GM19035 (cell line): ENCODE results near the gene CRYBG1.

ENCODE experiments used
- ATAC-seq: cut with Tn5 transposase; IDR thresholded peaks from one replicate; pipeline ENCODE4 v1.9.1; 2021; ENCODE audit not compliant: unreplicated experiment

Gene CRYBG1

GRCh38 chr6:106360410-106360988 is at the start of gene CRYBG1:
Gene CRYBG1 (plus strand): TSS chr6:106360717. CDS start chr6:106360909, 192 bp downstream.
- peak; percentile 70 for ATAC-seq

- ATAC-seq: no peak
Observed at GRCh38 chr6:106315765-106316374, 44.6 kb upstream of the CRYBG1 start.

- ATAC-seq: no peak
Observed at GRCh38 chr6:106316375-106316766, 44.1 kb upstream of the CRYBG1 start.

- no peak for ATAC-seq
Observed at GRCh38 chr6:106318061-106318460, 42.5 kb upstream of the CRYBG1 start.

- ATAC-seq: no peak
Observed at GRCh38 chr6:106318851-106319250, 41.7 kb upstream of the CRYBG1 start.

- ATAC-seq: no peak
Observed at GRCh38 chr6:106321940-106322339, 38.6 kb upstream of the CRYBG1 start.

GRCh38 chr6:106324726-106325335 is 35.7 kb upstream of the CRYBG1 start:
- no peak for ATAC-seq

- ATAC-seq: peak; percentile 93
Observed at GRCh38 chr6:106325336-106326178, 35.0 kb upstream of the CRYBG1 start, which contains the start of gene ATG5. Gene ATG5 (minus strand): TSS chr6:106325760. CDS start chr6:106316208, 9,552 bp downstream.

GRCh38 chr6:106334646-106335448 is 25.7 kb upstream of the CRYBG1 start:
- ATAC-seq: peak; percentile 69

- peak; percentile 56 for ATAC-seq
Observed at GRCh38 chr6:106339334-106340029, 21.0 kb upstream of the CRYBG1 start.

- no peak for ATAC-seq
Observed at GRCh38 chr6:106347219-106347618, 13.3 kb upstream of the CRYBG1 start.

GRCh38 chr6:106356378-106356777 is 4.1 kb upstream of the CRYBG1 start:
- ATAC-seq: no peak

- no peak for ATAC-seq
Observed at GRCh38 chr6:106359959-106360409, 533 bp upstream of the CRYBG1 start.

GRCh38 chr6:106360989-106361430 is 493 bp downstream of the CRYBG1 start:
- peak; percentile 39 for ATAC-seq

GRCh38 chr6:106363401-106364138 is 3.1 kb downstream of the CRYBG1 start:
- ATAC-seq: no peak

GRCh38 chr6:106369739-106370138 is 9.2 kb downstream of the CRYBG1 start:
- ATAC-seq: no peak

- no peak for ATAC-seq
Observed at GRCh38 chr6:106370639-106371038, 10.1 kb downstream of the CRYBG1 start.

GRCh38 chr6:106372838-106373501 is 12.5 kb downstream of the CRYBG1 start:
- ATAC-seq: no peak
